Gastrocnemius medialis (tissue), 4 donors: ENCODE data around the gene RHCE. TPM values are rescaled to one million over a fixed set of nuclear protein-coding genes. Genes with fewer than 3 reads are reported as not detected.

Experiments used
- ATAC-seq, 2 donors: fragments of 150-250 bp; one replicate each; pipeline ENCODE4 v1.9.1; 2016
- DNase-seq, 2 donors: peaks; one replicate each; pipeline ENCODE4 v3.0.0-alpha.2; 2019
- H3K27ac ChIP-seq, 4 donors: fragments of 200-600 bp; sonication (generic); 1 replicate in 1 of 4; 2 replicates in 3 of 4; pipeline ENCODE4 v1.5.1; 2016 to 2018; ENCODE audit warnings: mild to moderate bottlenecking in 2 of 4, moderate library complexity in 1 of 4
- H3K27me3 ChIP-seq, 3 donors: fragments of 200-600 bp; sonication (generic) in 2 of 3; 1 replicate in 1 of 3; 2 replicates in 2 of 3; pipeline versions ENCODE4 v1.5.1 to v1.6.0; 2016 to 2019; ENCODE audit warnings: mild to moderate bottlenecking in 1 of 3, moderate library complexity in 1 of 3
- H3K36me3 ChIP-seq, 2 donors: fragments of 200-600 bp; sonication (generic) in 1 of 2; one replicate each; pipeline ENCODE4 v1.5.1; 2017 to 2018
- H3K4me1 ChIP-seq, 2 donors: fragments of 200-600 bp; sonication (generic) in 1 of 2; one replicate each; pipeline ENCODE4 v1.5.1; 2016 to 2017; ENCODE audit warnings: mild to moderate bottlenecking in 2 of 2
- H3K4me3 ChIP-seq, 4 donors: fragments of 200-600 bp; sonication (generic) in 3 of 4; 1 replicate in 1 of 4; 2 replicates in 3 of 4; pipeline ENCODE4 v1.5.1; 2016 to 2019; ENCODE audit warnings: mild to moderate bottlenecking in 2 of 4
- H3K9me3 ChIP-seq, 3 donors: fragments of 200-600 bp; sonication (generic) in 2 of 3; 1 replicate in 1 of 3; 2 replicates in 2 of 3; pipeline ENCODE4 v1.5.1; 2016 to 2019
- POLR2A ChIP-seq, 2 donors: fragments of 450-650 bp; IDR thresholded peaks; one replicate each; pipeline ENCODE4 v1.6.1; 2017; ENCODE audit warnings: antibody characterized with exemption in 2 of 2, mild to moderate bottlenecking in 2 of 2, moderate library complexity in 2 of 2
- in situ Hi-C, 4 donors: fragments of 200-750 bp; cut with MboI; loops; one replicate each; pipeline versions ENCODE4 v1.15.0 to v1.8.0; 2017; ENCODE audit warnings: low sequenced_read_pairs in 4 of 4
- intact Hi-C: fragments of 100-400 bp; cut with DNase I; formaldehyde crosslinking; loops from one replicate; pipeline ENCODE4 v1.15.1; 2023; ENCODE audit warnings: low total_unique reads
- total RNA-seq, 4 donors: library from RNA; depleted of rRNA; stranded (reverse); fragments of >200 nt; gene quantifications; one replicate each; pipeline versions ENCODE4 v1.1.0 to v1.2.3, GENCODE V29; 2016
- TF ChIP-seq, protein P1 (sequence below), 5 experiments: fragments of 450-650 bp in 3 of 5; fragments of 200-600 bp in 2 of 5; sonication (generic) in 2 of 5; IDR thresholded peaks in 4 of 5; conservative IDR thresholded peaks in 1 of 5; 1 replicate in 4 of 5; 2 replicates in 1 of 5; pipeline ENCODE4 v1.5.1; 2016 to 2019; ENCODE audit warnings: antibody characterized with exemption in 5 of 5, mild to moderate bottlenecking in 3 of 5, moderate library complexity in 3 of 5

Gene RHCE
- total RNA-seq, 4 donors from 2014 or later: 1.0 to 2.4 TPM; not detected in 2

DNA sequence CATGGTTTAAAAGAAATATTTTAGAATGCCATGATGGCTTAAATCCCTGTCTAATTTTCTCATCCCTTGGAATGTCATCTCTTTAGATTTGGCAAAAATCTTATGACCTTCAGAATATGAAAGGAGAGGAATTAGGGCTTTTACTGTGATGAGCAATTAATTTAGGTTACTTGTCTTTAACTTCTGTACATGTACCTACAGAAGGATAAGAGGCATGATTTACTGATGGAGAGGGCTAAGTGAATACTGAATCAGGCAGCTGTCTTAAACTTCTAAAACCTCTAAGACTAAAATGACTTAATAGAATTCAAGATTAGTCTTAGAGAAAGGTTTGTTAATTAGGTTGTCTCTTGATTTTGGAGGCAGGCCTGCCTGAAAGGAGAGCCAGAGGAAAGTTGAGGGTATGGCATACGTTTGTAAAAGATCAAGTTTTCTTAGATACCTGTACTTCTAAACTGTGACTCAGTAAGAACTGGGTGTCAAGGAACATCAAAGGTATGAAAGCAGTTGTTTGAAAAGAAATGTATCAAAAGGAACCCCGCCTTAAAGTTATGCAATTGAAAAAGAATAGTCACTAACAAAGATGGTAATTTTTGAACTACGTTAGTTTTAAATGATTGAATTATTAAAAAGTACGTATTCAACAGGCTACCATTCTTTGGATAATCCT is 22.5 kb upstream of the RHCE start:
- no peak for ATAC-seq
- in situ Hi-C loops: no loop called here
- no peak for DNase-seq
- no peak overlapping the region for H3K4me3 ChIP-seq
- TF ChIP-seq, protein P1, sequence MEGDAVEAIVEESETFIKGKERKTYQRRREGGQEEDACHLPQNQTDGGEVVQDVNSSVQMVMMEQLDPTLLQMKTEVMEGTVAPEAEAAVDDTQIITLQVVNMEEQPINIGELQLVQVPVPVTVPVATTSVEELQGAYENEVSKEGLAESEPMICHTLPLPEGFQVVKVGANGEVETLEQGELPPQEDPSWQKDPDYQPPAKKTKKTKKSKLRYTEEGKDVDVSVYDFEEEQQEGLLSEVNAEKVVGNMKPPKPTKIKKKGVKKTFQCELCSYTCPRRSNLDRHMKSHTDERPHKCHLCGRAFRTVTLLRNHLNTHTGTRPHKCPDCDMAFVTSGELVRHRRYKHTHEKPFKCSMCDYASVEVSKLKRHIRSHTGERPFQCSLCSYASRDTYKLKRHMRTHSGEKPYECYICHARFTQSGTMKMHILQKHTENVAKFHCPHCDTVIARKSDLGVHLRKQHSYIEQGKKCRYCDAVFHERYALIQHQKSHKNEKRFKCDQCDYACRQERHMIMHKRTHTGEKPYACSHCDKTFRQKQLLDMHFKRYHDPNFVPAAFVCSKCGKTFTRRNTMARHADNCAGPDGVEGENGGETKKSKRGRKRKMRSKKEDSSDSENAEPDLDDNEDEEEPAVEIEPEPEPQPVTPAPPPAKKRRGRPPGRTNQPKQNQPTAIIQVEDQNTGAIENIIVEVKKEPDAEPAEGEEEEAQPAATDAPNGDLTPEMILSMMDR (IDR thresholded peaks at IDR 0.05 in 4 of 5, conservative IDR thresholded peaks at IDR 0.05 in 1 of 5): no peak
- TF ChIP-seq POLR2A (IDR thresholded peaks at IDR 0.05): no peak
- H3K27ac ChIP-seq: peak overlapping the region in 3 of 4 donors; percentile 15 to 99 (median 98)
- H3K27me3 ChIP-seq: no peaks in the 10 kb centered on the region
- H3K36me3 ChIP-seq: peaks cover 0 to 14% of the 10 kb centered on the region in 2 donors
- H3K9me3 ChIP-seq: no peaks in the 10 kb centered on the region
- intact Hi-C loops: no loop called here
- H3K4me1 ChIP-seq: peaks cover 57 to 73% of the 10 kb centered on the region in 2 donors

DNA sequence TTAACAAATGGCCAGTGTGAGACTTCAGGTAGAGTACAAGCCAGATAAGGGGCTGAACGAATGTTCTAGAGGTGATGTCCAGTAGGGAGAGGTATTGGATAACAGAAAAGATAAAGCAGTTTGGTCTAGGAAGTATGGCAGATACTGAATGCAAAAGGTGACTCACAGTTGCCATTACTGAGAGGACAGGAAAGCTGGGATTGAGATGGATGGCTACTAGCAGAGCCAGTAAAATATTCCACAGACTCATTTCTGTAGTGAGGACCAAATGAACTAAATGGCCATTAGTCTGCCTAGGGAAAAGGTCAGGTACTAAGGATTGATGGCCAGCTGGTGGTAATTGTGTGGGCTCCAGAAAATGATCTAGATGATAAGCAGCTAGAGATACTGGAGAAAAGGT is 21.6 kb upstream of the RHCE start:
- ATAC-seq (peak; percentile 61 to 78), DNase-seq (no peak)
- no peak overlapping the region for H3K4me3 ChIP-seq
- peaks cover 66 to 82% of the 10 kb centered on the region in 2 donors for H3K4me1 ChIP-seq
- H3K36me3 ChIP-seq: peaks cover 0 to 5% of the 10 kb centered on the region in 2 donors
- H3K27me3 ChIP-seq: no peaks in the 10 kb centered on the region
- intact Hi-C loops (no loop called here), in situ Hi-C loops (no loop called here)
- no peaks in the 10 kb centered on the region for H3K9me3 ChIP-seq
- TF ChIP-seq POLR2A (IDR thresholded peaks at IDR 0.05): no peak
- TF ChIP-seq, protein P1 (IDR thresholded peaks at IDR 0.05 in 4 of 5, conservative IDR thresholded peaks at IDR 0.05 in 1 of 5): no peak
- H3K27ac ChIP-seq: peak overlapping the region in 2 of 4 donors; percentile 98 to 99

DNA sequence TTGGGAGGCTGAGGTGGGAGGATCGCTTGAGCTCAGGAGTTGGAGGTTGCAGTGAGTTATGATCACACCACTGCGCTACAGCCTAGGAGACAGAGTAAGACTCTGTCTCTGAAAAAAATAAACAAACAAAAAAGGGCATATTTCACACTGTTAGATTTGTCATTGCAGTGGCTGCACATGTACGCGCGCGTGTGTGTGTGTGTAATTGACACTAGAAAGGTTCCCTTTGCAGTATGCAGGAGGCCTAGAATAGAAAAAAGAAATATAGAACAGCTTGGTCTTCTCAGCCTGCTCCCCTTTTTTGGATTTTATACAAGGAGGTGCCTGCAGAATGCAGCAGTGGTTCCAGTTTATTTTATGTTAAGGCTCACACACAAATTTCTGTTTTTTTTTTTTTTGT is 18.7 kb upstream of the RHCE start:
- Histone ChIP-seq H3K4me3 (no peak overlapping the region), H3K36me3 (no peaks in the 10 kb centered on the region), H3K9me3 (no peaks in the 10 kb centered on the region), H3K4me1 (peaks cover 78 to 88% of the 10 kb centered on the region in 2 donors), H3K27ac (peak overlapping the region; percentile 92 to 99 (median 97)), H3K27me3 (no peaks in the 10 kb centered on the region)
- DNase-seq: no peak
- no peak for TF ChIP-seq POLR2A (IDR thresholded peaks at IDR 0.05)
- TF ChIP-seq, protein P1 (IDR thresholded peaks at IDR 0.05 in 4 of 5, conservative IDR thresholded peaks at IDR 0.05 in 1 of 5): no peak
- ATAC-seq: peak; percentile 33 to 35
- in situ Hi-C loops: no loop called here
- intact Hi-C loops: loop anchor here (10.0 kb wide), 1 partner anchor 366 kb away; the partner anchor contains the start of gene SELENON

DNA sequence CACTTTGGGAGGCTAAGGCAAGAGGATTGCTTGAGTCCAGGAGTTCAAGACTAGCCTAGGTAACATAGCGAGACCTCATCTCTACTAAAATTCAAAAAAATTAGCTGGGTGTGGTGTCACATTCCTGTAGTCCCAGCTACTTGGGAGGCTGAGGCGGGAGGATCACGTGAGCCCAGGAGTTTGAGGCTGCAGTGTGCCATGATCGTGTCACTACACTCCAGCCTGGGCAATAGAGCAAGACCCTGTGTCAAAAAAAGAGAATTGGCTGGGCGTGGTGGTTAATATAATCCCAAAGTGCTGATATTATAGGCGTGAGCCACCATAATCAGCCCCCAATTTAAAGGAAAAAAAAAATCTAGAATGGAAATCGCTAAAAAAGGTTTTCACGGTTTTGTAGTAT is 17.0 kb upstream of the RHCE start:
- in situ Hi-C loops: no loop called here
- TF ChIP-seq POLR2A (IDR thresholded peaks at IDR 0.05): no peak
- TF ChIP-seq, protein P1 (IDR thresholded peaks at IDR 0.05 in 4 of 5, conservative IDR thresholded peaks at IDR 0.05 in 1 of 5): no peak
- no peaks in the 10 kb centered on the region for H3K36me3 ChIP-seq
- H3K27ac ChIP-seq: peak overlapping the region; percentile 92 to 99 (median 97)
- no peak overlapping the region for H3K4me3 ChIP-seq
- H3K4me1 ChIP-seq: peaks cover 86 to 92% of the 10 kb centered on the region in 2 donors
- no peaks in the 10 kb centered on the region for H3K9me3 ChIP-seq
- H3K27me3 ChIP-seq: no peaks in the 10 kb centered on the region
- DNase-seq (no peak), ATAC-seq (no peak)
- intact Hi-C loops: loop anchor here (10.0 kb wide), 1 partner anchor 367 kb away; the partner anchor contains the start of gene SELENON
